ENCODE measurements around the gene ATP2B2.

DNA sequence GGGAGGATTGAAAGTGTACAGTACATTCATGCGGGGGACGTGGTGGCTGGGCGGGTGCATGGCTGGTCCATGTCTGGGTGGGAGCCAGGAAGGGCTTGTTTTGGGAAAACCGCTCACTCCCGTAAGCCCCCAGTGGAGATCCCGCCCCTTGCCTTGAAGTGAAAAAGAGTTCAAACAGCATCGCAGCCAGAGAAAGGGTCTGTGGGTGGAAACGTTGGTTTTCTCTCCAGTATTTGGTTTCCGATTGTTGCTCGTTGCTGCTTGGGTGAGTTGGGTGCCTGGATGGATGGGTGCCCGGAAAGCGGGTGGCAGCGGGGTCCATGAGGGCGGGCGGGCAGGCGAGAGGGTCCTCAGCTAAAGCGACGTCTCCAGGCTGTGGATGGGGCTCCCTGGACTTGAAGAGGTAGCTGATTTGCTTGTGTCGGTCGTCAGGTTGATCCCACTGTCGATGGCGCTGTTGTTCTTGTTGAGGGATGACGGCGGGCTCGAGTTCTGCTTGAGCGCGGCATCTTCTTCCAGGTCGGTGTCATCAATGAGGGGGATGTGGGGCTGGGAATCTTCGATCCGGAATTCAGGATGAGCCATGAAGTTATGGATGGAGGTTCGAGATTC lies 176.8 kb downstream of the ATP2B2 start:
- TF ChIP-seq, protein P1, sequence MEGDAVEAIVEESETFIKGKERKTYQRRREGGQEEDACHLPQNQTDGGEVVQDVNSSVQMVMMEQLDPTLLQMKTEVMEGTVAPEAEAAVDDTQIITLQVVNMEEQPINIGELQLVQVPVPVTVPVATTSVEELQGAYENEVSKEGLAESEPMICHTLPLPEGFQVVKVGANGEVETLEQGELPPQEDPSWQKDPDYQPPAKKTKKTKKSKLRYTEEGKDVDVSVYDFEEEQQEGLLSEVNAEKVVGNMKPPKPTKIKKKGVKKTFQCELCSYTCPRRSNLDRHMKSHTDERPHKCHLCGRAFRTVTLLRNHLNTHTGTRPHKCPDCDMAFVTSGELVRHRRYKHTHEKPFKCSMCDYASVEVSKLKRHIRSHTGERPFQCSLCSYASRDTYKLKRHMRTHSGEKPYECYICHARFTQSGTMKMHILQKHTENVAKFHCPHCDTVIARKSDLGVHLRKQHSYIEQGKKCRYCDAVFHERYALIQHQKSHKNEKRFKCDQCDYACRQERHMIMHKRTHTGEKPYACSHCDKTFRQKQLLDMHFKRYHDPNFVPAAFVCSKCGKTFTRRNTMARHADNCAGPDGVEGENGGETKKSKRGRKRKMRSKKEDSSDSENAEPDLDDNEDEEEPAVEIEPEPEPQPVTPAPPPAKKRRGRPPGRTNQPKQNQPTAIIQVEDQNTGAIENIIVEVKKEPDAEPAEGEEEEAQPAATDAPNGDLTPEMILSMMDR (IDR thresholded peaks at IDR 0.05), result no peak
- no peak for TF ChIP-seq EZH2phosphoT487 (IDR thresholded peaks at IDR 0.05)
- no peak for TF ChIP-seq EZH2 (IDR thresholded peaks at IDR 0.05)
